GM10248 (cell line): ENCODE results near the gene ERVV-1.

ENCODE experiments used
- CTCF ChIA-PET: fragments of 300-600 bp; sonication (Branson Sonifier 250); formaldehyde crosslinking; extraction: SDS; loops from one replicate; lab custom pipeline; 2021; ENCODE audit warnings: antibody characterized with exemption; lab: Yijun Ruan, JAX
- POLR2A ChIA-PET: fragments of 350-650 bp; sonication (Branson Sonifier 250); formaldehyde crosslinking; extraction: SDS; loops from one replicate; lab custom pipeline; 2020; ENCODE audit warnings: antibody characterized with exemption; lab: Yijun Ruan, JAX
- DNase-seq: peaks from one replicate; pipeline ENCODE4 v3.0.0; 2012; ENCODE audit errors: extremely low spot score
- CTCF ChIP-seq: IDR thresholded peaks from 2 replicates; pipeline ENCODE4 v1.5.1; 2012; ENCODE audit warnings: mild to moderate bottlenecking, low read depth; ENCODE audit errors: extremely low read depth, missing control alignments, control extremely low read depth

The ERVV-1 gene

DNA sequence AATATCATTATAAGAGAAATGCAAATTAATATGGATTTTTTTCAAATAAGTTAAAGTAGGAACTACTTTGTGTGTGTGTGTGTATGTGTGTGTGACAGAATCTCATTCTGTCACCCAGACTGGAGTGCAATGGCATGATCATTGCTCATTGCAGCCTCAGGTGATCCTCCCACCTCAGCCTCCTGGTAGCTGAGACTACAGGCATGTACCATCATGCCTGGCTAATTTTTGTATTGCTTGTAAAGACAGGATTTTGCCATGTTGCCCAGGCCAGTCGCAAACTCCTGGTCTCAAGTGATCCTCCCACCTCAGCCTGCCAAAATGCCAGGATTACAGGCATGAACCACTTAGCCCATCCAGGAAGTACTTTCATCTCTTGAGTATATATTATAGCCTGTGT, 27.6 kb downstream of the ERVV-1 start:
- CTCF ChIA-PET = no interaction called here

DNA sequence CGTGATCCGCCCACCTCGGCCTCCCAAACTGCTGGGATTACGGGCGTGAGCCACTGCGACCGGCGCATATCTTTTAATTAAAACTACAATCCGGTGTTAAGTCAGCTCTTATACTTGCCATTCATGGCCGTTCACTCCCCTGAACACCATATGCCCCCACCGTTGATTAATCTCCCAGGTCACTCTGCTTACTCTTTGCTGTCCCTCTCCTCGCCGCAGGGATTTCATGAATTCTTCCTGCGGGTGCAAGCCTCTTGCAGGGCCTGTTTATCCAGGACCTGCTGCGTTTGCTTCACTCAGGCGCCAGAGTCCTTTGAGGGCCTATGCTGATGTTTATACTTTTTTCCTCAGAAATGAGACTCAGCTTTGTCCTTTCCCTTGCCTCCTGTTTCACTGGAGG, 31.8 kb downstream of the ERVV-1 start:
- ChIA-PET CTCF (no interaction called here), POLR2A (no interaction called here)
- DNase-seq = no peak
- TF ChIP-seq CTCF = no peak

More for the DNA sequence above, 27.6 kb downstream of the ERVV-1 start:
- no peak for TF ChIP-seq CTCF
- POLR2A ChIA-PET = no interaction called here
- no peak for DNase-seq

GRCh38 chr19:53047379-53047778, 33.7 kb downstream of the ERVV-1 start:
- no peak for TF ChIP-seq CTCF
- POLR2A ChIA-PET = no interaction called here
- CTCF ChIA-PET = no interaction called here
- DNase-seq = no peak

DNA sequence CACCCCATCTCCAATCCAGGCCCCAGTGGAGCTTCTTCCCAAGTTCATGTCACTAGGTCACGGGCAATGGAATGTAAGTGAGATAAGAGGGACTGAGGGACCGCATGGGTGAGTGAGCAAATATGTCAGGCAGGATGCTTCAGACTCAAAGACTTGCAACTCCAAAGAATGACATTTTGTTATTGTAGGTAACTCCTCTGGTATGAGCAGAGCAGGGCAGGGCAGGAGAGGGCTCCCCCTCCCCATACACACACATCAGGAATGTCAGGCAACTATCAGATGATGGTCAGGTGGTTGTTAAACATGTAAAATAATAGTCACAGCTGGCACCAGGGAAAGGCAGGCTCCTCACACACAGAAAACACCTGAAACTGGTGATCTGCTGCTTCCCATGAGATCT, 41.4 kb downstream of the ERVV-1 start:
- no peak for TF ChIP-seq CTCF
- POLR2A ChIA-PET = no interaction called here
- CTCF ChIA-PET = no interaction called here
- DNase-seq = no peak

DNA sequence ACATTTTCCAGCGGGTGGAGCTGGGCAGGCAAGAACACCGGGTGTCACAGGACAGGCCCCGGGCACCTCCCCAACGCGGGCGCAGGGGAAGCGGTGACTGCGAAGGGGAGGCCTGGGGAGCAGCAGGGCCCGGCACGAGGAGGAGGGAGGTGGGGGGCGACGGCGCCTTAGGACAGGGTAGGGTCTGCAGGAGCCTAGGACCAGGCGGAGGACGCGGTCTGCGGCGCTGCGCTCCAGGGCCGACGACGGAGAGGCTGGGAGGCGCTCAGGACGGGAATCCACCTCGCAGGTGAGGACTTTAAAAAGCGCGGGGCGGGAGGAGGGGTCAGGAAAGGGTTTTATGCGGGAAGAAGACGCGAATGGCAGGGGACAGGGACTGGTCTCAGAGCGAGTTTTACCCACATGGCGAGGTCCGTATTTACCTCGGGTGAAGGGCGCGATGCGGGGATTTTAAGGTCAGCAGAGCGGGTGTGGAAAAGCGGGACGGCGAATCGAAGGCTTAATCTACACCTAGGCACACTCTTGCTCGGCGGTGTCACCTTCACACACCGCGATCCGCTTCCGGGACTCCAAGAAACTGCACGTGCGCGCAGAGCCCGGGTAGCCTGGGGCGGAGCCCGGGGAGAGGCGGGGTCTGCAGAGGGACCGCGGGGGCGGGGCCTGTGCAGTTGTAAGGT, 44.3 kb downstream of the ERVV-1 start:
- ChIA-PET POLR2A (no interaction called here), CTCF (no interaction called here)
- DNase-seq = no peak
- no peak for TF ChIP-seq CTCF
